Measurements from ENCODE around the gene RBBP6. TPM values are rescaled to one million over a fixed set of nuclear protein-coding genes. Genes with fewer than 3 reads are reported as not detected.

The RBBP6 gene
- total and polyA plus RNA-seq, 12 donors = 31.8 to 57.8 (median 44.1) TPM

DNA sequence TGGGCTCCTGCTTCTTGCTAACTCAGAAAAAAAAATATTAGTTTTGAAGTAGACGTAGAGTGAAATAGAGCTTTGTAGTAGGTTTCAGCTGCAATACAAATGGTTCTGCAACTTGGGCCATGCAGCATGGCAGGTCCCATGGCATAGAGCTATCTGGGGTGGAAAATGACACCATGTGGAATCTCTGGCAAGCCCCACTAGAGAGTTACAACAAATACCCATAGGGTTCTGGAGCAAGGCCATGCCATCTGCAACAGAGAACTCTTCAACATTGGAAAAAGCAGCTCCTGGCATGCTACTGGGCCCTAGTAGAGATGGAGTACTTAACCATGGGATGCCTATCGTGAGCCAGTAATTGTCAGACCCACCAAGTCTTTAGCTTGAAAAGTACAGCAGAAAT is 25.3 kb upstream of the RBBP6 start:
- H3K4me3 ChIP-seq = no peak overlapping the region
- H3K27me3 ChIP-seq = no peaks in the 10 kb centered on the region
- intact Hi-C loops (cut with DNase I) = no loop called here
- TF ChIP-seq, protein P1, sequence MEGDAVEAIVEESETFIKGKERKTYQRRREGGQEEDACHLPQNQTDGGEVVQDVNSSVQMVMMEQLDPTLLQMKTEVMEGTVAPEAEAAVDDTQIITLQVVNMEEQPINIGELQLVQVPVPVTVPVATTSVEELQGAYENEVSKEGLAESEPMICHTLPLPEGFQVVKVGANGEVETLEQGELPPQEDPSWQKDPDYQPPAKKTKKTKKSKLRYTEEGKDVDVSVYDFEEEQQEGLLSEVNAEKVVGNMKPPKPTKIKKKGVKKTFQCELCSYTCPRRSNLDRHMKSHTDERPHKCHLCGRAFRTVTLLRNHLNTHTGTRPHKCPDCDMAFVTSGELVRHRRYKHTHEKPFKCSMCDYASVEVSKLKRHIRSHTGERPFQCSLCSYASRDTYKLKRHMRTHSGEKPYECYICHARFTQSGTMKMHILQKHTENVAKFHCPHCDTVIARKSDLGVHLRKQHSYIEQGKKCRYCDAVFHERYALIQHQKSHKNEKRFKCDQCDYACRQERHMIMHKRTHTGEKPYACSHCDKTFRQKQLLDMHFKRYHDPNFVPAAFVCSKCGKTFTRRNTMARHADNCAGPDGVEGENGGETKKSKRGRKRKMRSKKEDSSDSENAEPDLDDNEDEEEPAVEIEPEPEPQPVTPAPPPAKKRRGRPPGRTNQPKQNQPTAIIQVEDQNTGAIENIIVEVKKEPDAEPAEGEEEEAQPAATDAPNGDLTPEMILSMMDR (IDR thresholded peaks at IDR 0.05) = no peak
- no peak for TF ChIP-seq POLR2A (IDR thresholded peaks at IDR 0.05)
- WGBS, 4 donors = 86 to 92% (median 88%) methylated on average over 2 of the region's 2 CpGs
- H3K9me3 ChIP-seq (replicated peaks in 1 of 3) = no peaks in the 10 kb centered on the region
- DNase-seq = no peak
- H3K4me1 ChIP-seq (replicated peaks in 1 of 2) = peaks cover 0 to 8% of the 10 kb centered on the region in 2 donors
- no peak overlapping the region for H3K27ac ChIP-seq
- no peaks in the 10 kb centered on the region for H3K36me3 ChIP-seq (replicated peaks in 1 of 2)

DNA sequence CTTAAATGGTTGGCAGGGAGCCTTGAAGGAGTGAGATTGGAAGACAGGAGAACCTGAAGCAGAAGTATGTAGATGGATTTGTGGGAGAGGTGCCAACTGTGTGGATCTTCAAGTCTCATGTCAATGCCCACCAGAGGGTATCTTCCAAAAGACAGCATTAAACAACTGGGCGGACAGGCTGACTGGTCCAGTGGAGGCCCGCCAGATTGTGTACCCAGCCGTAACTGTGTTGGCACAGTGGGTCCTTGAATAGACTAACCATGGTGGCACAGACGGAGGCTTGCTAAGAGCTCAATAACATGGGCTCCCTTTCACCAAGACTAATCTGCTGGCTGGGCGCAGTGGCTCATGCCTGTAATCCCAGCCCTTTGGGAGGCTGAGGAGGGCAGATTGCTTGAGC is 24.2 kb upstream of the RBBP6 start:
- 80 to 100% (median 88%) methylated on average over 5 of the region's 5 CpGs for WGBS, 4 donors
- TF ChIP-seq POLR2A (IDR thresholded peaks at IDR 0.05) = no peak
- TF ChIP-seq, protein P1 (IDR thresholded peaks at IDR 0.05) = no peak
- Histone ChIP-seq H3K9me3 (replicated peaks in 1 of 3) (no peaks in the 10 kb centered on the region), H3K4me1 (replicated peaks in 1 of 2) (peaks cover 0 to 8% of the 10 kb centered on the region in 2 donors), H3K4me3 (no peak overlapping the region), H3K36me3 (replicated peaks in 1 of 2) (no peaks in the 10 kb centered on the region), H3K27me3 (no peaks in the 10 kb centered on the region), H3K27ac (no peak overlapping the region)
- intact Hi-C loops (cut with DNase I) = no loop called here
- DNase-seq = no peak

DNA sequence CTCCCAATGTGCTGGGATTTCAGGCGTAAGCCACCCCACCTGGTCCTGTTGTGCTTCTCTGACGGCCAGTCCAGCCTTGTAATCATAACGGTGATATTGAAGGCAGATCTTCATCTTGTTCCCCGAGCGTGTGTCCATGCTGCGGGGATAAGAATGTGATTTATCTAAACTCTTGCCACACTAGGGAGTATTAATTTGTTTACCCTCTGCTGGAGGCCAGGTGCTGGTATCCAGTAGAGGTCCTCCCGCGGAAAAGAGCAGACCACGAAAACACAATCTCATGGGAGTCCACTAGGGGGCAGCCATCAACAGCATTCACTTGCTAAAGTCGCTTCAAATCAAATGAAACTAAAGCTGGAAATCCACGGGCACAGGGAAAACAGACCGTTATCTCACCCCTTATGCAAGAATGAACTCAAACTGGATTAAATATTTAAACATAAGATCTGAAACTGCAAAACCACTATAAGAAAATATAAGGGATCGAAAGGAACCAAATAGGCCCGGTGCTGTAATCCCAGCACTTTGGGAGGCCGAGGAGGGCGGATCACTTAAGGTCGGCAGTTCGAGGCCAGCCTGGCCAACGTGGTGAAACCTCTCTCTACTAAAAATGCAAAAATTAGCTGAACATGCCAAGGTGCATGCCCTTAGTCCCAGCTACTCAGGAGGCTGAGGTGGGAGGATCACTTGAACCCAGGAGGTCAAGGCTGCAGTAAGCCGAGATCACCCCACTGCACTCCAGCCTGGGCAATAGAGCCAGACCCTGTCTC is 22.3 kb upstream of the RBBP6 start:
- H3K27me3 ChIP-seq = no peaks in the 10 kb centered on the region
- H3K27ac ChIP-seq = peak overlapping the region in 3 of 5 donors; percentile 27 to 66 (median 31)
- WGBS, 4 donors = 19 to 25% (median 22%) methylated on average over 19 to 20 of the region's 20 CpGs
- H3K36me3 ChIP-seq (replicated peaks in 1 of 2) = no peaks in the 10 kb centered on the region
- TF ChIP-seq, protein P1 (IDR thresholded peaks at IDR 0.05) = peak; percentile 87 to 94 (median 89)
- TF ChIP-seq POLR2A (IDR thresholded peaks at IDR 0.05) = no peak
- intact Hi-C loops (cut with DNase I) = no loop called here
- DNase-seq = peak; percentile 83 to 97 (median 90)
- peak overlapping the region in 1 of 4 donors; percentile 40 for H3K4me3 ChIP-seq
- H3K4me1 ChIP-seq (replicated peaks in 1 of 2) = peaks cover 0 to 8% of the 10 kb centered on the region in 2 donors
- no peaks in the 10 kb centered on the region for H3K9me3 ChIP-seq (replicated peaks in 1 of 3)

DNA sequence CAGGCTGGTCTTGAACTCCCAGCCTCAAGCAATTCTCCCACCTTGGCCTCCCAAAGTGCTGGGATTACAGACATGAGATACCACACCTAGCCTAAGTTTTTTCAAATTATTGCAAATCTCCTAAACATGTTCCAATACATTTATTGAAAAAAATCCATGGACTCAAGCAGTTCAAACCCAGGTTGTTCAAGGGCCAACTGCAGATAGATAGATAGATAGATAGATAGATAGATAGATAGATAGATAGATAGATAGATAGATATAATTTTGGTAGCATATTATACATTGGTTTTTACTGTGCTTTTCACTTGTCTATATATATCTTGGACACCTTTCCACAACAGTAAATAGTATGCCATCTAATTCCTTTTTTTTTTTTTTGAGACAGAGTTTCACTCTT is 20.9 kb upstream of the RBBP6 start:
- H3K36me3 ChIP-seq (replicated peaks in 1 of 2) = no peaks in the 10 kb centered on the region
- DNase-seq = no peak
- H3K4me3 ChIP-seq = no peak overlapping the region
- H3K4me1 ChIP-seq (replicated peaks in 1 of 2) = peaks cover 0 to 8% of the 10 kb centered on the region in 2 donors
- no peaks in the 10 kb centered on the region for H3K9me3 ChIP-seq (replicated peaks in 1 of 3)
- intact Hi-C loops (cut with DNase I) = no loop called here
- H3K27me3 ChIP-seq = no peaks in the 10 kb centered on the region
- TF ChIP-seq, protein P1 (IDR thresholded peaks at IDR 0.05) = no peak
- TF ChIP-seq POLR2A (IDR thresholded peaks at IDR 0.05) = no peak
- no peak overlapping the region for H3K27ac ChIP-seq

Data from adrenal gland (tissue), 12 donors.